ENCODE data around the gene MAB21L4. TPM values are rescaled to one million over a fixed set of nuclear protein-coding genes. Genes with fewer than 3 reads are reported as not detected.

MAB21L4 gene
- total RNA-seq, 1 donor from 2014 or later: 19.3 TPM

- ATAC-seq: peak; percentile 63
- peak; percentile 87 for DNase-seq (ENCODE audit: low spot score)
Observed at GRCh38 chr2:240898108-240898730, 2.3 kb upstream of the MAB21L4 start.

DNA sequence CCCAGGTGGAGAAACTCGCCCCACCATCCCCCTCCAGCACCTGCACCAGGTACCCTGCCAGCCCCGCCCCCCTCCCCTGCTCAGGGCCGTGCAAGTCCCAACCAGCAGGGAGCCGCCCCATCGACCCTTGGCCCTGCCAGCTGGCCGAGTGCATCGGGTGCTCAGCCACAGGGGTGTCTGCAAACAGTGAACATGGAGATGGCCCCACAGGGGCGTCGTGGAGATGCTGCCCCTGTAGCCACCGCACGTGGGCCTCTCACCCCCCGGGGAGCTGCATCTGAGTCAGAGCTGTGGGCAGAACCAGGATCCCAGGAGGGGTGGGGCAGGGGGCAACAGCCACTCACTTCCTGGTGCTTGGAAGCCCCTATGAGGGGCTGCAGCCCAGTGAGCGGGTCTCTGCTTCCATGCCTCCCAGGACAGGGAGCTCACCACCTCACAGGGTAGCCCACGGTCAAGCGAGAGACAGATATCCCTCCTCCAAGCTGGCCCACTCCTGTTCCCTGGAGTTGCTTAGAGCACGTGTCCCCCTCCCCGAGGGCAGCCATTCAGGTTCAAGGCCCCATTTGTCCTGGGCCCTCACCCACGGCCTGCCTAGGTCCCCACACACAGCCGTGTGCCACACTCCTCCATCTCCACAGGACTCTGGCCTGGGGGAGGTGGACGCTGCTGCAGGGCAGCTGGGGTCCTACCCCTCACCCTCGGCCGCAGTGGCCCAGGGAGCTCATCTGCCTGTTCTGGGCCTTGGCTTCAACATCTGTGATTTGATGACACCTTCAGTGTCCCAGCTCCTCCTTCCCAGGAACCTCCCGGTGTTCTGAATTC lies 1.1 kb upstream of the MAB21L4 start:
- DNase-seq (ENCODE audit: low spot score) (peak; percentile 87), ATAC-seq (peak; percentile 63)

GRCh38 chr2:240896394-240896793 lies 438 bp upstream of the MAB21L4 start:
- no peak for DNase-seq (ENCODE audit: low spot score)
- ATAC-seq: peak; percentile 2

DNA sequence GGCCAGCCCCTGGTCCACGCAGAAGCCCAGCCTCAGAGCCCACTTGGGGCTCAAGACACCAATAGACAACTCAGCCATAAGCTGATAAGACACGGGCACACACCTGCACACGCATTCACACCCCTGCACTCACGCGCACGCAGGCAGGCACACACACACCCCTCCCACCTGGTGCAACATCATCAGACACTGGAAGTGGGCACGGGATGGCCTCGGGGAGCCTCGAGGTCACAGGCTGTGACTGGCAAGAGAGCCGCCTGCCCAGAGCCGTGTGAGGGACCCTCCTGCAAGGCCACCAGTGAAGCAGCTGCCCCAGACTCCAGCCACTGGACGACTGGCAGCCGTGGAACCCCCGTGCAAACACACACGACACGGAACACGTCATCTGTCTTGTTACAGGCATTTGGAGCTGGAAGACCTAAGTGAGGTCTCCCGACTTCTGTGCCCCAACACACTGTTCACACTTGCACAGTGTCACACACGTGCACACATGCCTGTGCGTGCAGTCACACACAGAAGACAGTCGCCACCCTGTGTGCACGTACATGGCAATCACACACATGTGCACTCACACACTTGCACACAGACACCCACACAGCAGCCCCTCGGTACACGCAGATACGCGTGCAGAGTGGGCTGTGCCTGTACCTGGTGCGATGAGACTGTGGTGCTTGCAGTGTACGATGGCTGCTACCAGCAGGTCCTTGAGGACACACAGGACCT lies 959 bp downstream of the MAB21L4 start:
- ATAC-seq: no peak
- no peak for DNase-seq (ENCODE audit: low spot score)

GRCh38 chr2:240894006-240894405 lies 1.9 kb downstream of the MAB21L4 start:
- ATAC-seq: no peak
- no peak for DNase-seq (ENCODE audit: low spot score)

DNA sequence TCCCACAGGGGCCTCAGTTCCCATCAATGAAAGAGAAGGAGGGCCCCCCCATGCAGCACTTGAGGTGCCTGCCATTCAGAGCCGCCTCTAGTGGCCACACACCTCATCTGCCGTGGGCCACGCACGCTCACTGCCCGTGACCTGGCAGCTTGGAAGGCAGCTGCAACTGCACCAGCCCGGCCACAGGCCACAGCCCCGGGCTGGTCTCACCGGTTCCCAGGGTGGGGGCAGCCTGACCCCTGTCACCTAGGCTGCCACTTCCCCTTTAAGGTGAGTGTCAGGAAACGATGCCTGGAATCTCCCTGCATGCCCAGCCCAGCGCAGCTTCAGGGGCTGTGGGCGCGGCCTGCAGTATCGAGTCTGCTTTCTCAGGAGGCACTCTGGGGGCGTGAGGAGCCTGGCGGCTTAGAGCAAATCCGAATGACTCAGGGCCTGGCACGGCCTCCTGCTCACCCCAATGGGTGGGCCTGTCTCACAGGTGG lies 2.6 kb downstream of the MAB21L4 start:
- ATAC-seq: peak; percentile 4
- no peak for DNase-seq (ENCODE audit: low spot score)

DNA sequence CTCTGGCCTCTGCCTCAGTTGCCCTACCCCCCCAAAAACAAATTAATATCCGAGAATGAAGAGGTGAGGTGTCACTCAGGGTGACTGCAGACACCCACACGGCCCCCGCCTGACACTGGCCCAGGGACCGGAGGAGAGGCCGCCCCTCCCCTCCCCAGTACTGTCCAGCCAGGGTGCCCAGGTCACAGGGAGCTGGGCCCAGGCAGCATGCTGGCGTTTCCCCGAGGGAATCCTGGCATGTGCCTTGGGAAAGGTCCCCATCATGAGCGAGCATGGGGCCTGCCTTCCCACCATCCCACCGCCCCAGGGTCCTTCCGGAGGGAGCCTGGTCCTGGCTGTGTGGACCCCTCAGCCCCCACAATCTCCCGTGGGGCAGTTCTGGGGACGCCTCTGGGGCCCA lies 3.0 kb downstream of the MAB21L4 start:
- peak; percentile 21 for ATAC-seq
- DNase-seq (ENCODE audit: low spot score): peak; percentile 66

DNA sequence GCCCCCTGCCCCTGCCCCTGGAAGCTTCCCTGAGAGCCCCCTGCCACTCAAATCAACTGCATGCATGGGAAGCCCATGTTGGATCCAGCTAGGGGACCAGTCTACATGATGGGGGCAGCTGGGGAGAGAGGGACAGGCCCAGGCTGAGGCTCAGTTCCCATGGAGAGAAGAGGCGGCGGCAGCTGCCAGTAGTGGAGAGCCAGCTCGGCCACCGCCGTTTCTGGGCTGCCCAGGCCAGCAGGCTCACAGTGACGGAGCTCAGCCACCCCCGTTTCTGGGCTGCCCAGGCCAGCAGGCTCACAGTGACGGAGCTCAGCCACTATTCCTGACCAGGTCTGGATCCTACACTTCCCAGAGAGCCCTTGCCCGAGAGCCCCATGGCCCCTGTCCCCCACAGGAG lies 3.6 kb downstream of the MAB21L4 start:
- DNase-seq (ENCODE audit: low spot score): no peak

GRCh38 chr2:240891492-240892340 lies 4.2 kb downstream of the MAB21L4 start:
- ATAC-seq (no peak), DNase-seq (ENCODE audit: low spot score) (no peak)

More for the DNA sequence above, 3.6 kb downstream of the MAB21L4 start:
- no peak for ATAC-seq

GRCh38 chr2:240890691-240891090 lies 5.3 kb downstream of the MAB21L4 start:
- ATAC-seq: no peak
- DNase-seq (ENCODE audit: low spot score): no peak

GRCh38 chr2:240889601-240890560 lies 6.1 kb downstream of the MAB21L4 start:
- ATAC-seq: peak; percentile 47

DNA sequence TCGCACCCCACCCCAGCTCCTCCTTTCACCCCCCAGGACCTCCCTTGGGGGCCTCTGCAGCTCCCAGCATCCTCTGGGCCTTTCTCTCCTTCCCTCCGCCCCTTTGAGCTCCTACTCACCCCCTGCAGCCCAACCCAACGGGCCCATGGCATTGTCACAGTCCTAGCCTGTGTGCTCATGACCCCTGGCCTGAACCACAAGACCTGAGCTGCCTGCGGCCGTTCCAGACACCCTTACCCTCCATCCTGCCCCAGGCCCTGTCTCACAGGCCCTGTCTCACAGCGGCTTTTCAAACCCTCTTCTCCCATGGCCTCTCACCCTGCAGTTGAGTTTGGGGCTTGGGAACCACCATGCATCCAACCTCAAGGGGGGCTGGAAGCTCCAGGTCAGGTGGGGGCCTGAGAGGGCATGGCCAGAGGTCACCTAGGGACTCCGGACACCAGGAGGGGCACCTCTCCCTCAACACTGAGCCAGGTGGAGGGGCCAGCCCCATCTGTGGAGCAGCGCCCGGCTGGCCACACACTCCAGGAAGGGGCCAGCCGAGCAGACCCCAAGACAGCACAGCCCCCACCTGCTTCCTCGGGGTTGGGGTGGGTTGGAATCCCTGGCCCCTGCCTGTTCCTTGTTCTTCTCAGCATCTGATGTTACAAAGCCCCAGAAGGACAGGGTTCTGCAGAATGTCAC lies 6.9 kb downstream of the MAB21L4 start:
- ATAC-seq: no peak
- no peak for DNase-seq (ENCODE audit: low spot score)

More at GRCh38 chr2:240889601-240890560, 6.1 kb downstream of the MAB21L4 start:
- DNase-seq (ENCODE audit: low spot score): peak; percentile 89

GRCh38 chr2:240888130-240888889 lies 7.6 kb downstream of the MAB21L4 start:
- DNase-seq (ENCODE audit: low spot score) (peak; percentile 73), ATAC-seq (peak; percentile 33)

DNA sequence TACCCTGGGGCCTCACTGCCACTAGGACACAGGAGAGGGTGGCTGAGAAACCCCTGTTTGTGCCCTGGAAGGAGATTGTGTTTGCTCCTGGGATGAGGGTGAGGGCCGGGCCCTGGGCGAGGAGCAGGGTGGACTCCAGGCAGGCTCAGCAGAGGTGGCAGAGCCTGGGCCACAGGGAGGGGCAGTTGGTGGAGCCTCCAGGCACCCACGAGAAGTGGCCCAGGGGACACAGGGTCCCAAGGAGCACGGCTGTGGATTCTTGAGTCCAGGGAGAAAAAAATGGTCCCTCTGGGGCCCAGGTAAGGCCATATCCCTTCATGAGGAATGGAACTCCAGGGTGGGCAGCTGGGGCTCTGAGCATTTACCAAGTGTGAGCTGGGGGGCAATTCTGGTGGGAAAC lies 8.3 kb downstream of the MAB21L4 start:
- ATAC-seq (peak; percentile 1), DNase-seq (ENCODE audit: low spot score) (no peak)

- ATAC-seq: peak; percentile 56
- DNase-seq (ENCODE audit: low spot score): peak; percentile 95
Observed at GRCh38 chr2:240886678-240887609, 9.0 kb downstream of the MAB21L4 start.

DNA sequence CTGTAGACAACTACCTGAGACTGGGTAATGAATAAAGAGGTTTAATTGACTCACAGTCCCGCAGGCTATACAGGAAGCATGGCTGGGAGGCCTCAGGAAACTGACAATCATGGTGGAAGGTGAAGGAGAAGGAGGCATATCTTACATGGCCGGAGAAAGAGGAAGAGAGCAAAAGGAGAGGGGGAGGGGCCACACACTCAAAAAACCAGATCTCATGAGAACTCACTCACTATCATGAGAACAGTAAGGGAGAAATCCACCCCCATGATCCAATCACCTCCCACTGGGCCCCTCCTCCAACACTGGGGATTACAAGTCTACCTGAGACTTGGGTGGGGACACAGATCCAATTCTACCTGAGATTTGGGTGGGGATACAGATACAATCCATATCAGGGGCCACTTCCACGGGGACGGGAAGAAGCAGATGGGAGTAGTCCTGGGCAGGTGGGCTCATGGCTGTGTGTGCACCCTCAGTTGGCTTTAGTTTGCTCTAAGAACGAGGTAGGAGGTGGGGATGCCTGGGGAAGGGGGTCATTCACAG lies 9.9 kb downstream of the MAB21L4 start:
- ATAC-seq: peak; percentile 6

GRCh38 chr2:240885566-240885965 lies 10.4 kb downstream of the MAB21L4 start:
- DNase-seq (ENCODE audit: low spot score) (peak; percentile 72), ATAC-seq (peak; percentile 13)

More for the DNA sequence above, 9.9 kb downstream of the MAB21L4 start:
- peak; percentile 71 for DNase-seq (ENCODE audit: low spot score)

All from left lobe of liver (tissue), 2 donors.